ENCODE data around the gene PNPO.
"Not testable (repeated sequence)": the region's sequence is repeated elsewhere in the genome, so short reads cannot be mapped to it uniquely, and the experiment has no call there.

Gene PNPO

GRCh38 chr17:47906443-47906842 is 34.9 kb upstream of the PNPO start:
- DNase-seq, result no peak
- ATAC-seq (replicated peaks), result no peak
- H3K27ac Mint-ChIP-seq, result peak overlapping the region in 1 of 2 donors; percentile 33
- peaks cover 18% of the 10 kb centered on the region for H3K36me3 Mint-ChIP-seq (ENCODE audit: insufficient read depth)
- no peaks in the 10 kb centered on the region for H3K27me3 Mint-ChIP-seq
- H3K4me3 Mint-ChIP-seq, result no peak overlapping the region
- no peaks in the 10 kb centered on the region for H3K9me3 Mint-ChIP-seq
- peaks cover 29 to 42% of the 10 kb centered on the region in 2 donors for H3K4me1 Mint-ChIP-seq (ENCODE audit: low read depth in 2 of 2)

DNA sequence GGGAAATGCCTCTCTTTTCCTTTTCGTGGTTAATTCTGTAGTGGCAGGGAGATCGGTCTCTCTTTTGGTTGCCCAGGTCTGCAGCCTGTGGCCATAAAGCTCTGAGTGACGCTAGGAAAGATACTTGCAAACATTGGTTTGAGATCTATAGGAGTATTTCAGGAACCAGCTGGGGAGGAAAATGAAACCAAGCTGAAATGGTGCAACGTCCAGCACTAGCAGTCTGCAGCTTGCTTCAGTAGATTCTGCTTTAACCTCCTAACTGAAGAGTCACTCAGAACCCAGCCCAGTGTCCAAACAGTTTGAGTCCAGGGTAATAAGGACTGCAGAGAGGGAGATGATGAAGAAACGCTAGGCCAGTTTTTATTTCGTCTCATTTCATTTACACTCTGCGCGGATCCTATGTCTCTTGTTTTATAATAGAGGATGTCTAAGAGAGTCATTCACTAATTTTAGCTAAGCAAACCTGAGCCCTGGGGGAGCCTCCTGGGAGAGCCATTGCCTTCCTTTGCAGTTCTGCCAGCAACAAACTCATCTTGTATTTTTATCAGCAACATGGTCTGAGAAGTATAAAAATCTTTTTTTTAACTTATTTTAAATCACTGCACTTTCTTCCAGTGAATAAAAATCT is 33.3 kb upstream of the PNPO start:
- Mint-ChIP-seq H3K27ac (peak overlapping the region in 1 of 2 donors; percentile 72), H3K4me1 (ENCODE audit: low read depth in 2 of 2) (peaks cover 22 to 31% of the 10 kb centered on the region in 2 donors), H3K27me3 (no peaks in the 10 kb centered on the region), H3K9me3 (no peaks in the 10 kb centered on the region), H3K4me3 (no peak overlapping the region), H3K36me3 (ENCODE audit: insufficient read depth) (peaks cover 17% of the 10 kb centered on the region)
- no peak for ATAC-seq (replicated peaks)
- no peak for DNase-seq

DNA sequence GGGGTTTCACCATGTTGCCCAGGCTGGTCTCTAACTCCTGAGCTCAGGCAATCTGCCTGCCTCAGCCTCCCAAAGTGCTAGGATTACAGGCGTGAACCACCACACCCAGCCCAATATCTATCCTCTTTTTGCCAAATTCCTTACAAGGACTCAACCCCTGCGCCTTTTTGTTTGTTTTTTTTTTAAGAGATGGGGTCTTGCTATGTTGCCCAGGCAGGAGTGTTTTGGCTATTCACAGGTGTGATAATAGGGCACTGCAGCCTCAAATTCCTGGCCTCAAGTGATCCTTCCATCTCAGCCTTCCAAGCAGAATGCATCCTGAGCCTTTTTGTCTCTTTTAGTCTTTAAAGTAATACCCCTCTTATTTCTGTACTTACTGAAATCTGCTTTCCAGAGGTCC is 28.3 kb upstream of the PNPO start:
- Mint-ChIP-seq H3K4me3 (no peak overlapping the region), H3K4me1 (ENCODE audit: low read depth in 2 of 2) (peaks cover 5 to 15% of the 10 kb centered on the region in 2 donors), H3K9me3 (no peaks in the 10 kb centered on the region), H3K27ac (peak overlapping the region; percentile 46 to 86), H3K27me3 (no peaks in the 10 kb centered on the region), H3K36me3 (ENCODE audit: insufficient read depth) (peaks cover 18% of the 10 kb centered on the region)
- ATAC-seq (replicated peaks), result no peak
- no peak for DNase-seq

DNA sequence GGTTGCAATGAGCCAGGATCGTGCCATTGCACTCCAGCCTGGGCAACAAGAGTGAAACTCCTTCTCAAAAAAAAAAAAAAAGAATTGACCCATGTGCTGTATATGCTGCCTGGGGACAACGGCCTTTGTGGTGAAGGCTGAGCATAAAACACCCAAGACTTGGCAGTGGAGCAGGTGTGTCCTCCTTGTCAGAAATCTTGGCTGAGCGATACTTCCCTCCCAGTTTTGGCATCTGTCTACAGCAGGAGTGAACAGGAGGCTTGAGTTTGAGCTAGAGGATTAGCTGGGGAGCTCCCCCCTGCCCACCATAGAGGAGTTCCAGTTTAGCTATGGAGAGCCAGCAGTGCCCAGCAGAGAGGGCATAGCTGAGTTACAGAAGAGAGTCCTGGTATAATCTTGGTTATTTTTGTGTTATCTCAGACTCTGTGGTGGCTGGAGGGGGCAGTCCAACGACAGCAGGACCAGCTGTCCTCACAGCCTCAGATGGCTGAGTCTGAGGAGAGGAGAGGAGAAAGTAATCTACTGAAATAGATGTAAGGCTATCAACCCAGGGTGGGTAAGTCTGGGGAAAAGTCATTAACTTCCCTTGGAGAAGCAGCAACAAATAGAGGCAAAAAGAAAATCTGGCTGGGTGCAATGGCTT is 26.9 kb upstream of the PNPO start:
- peaks cover 5 to 7% of the 10 kb centered on the region in 2 donors for H3K4me1 Mint-ChIP-seq (ENCODE audit: low read depth in 2 of 2)
- no peak for ATAC-seq (replicated peaks)
- peak overlapping the region; percentile 86 to 91 for H3K27ac Mint-ChIP-seq
- no peaks in the 10 kb centered on the region for H3K27me3 Mint-ChIP-seq
- H3K36me3 Mint-ChIP-seq (ENCODE audit: insufficient read depth), result peaks cover 18% of the 10 kb centered on the region
- no peak overlapping the region for H3K4me3 Mint-ChIP-seq
- no peaks in the 10 kb centered on the region for H3K9me3 Mint-ChIP-seq
- DNase-seq, result no peak

- H3K4me1 Mint-ChIP-seq (ENCODE audit: low read depth in 2 of 2), result peaks cover 4 to 6% of the 10 kb centered on the region in 2 donors
- peak overlapping the region; percentile 16 to 55 for H3K27ac Mint-ChIP-seq
- ATAC-seq (replicated peaks) (no peak), DNase-seq (no peak)
- H3K9me3 Mint-ChIP-seq, result no peaks in the 10 kb centered on the region
- no peak overlapping the region for H3K4me3 Mint-ChIP-seq
- peaks cover 30% of the 10 kb centered on the region for H3K36me3 Mint-ChIP-seq (ENCODE audit: insufficient read depth)
- H3K27me3 Mint-ChIP-seq, result no peaks in the 10 kb centered on the region
Measured at GRCh38 chr17:47915776-47916398, 25.5 kb upstream of the PNPO start.

DNA sequence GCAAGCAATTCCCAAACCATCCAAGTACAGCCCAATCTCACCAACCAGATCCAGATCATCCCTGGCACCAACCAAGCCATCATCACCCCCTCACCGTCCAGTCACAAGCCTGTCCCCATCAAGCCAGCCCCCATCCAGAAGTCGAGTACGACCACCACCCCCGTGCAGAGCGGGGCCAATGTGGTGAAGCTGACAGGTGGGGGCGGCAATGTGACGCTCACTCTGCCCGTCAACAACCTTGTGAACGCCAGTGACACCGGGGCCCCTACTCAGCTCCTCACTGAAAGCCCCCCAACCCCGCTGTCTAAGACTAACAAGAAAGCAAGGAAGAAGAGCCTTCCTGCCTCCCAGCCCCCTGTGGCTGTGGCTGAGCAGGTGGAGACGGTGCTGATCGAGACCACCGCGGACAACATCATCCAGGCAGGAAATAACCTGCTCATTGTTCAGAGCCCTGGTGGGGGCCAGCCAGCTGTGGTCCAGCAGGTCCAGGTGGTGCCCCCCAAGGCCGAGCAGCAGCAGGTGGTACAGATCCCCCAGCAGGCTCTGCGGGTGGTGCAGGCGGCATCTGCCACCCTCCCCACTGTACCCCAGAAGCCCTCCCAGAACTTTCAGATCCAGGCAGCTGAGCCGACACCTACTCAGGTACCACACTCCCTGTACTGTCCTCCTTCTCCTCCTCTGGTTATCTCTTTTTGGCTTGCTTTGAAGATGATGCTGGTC is 24.7 kb upstream of the PNPO start:
- DNase-seq (no peak), ATAC-seq (replicated peaks) (no peak)
- Mint-ChIP-seq H3K27me3 (no peaks in the 10 kb centered on the region), H3K9me3 (no peaks in the 10 kb centered on the region), H3K36me3 (ENCODE audit: insufficient read depth) (peaks cover 30% of the 10 kb centered on the region), H3K4me1 (ENCODE audit: low read depth in 2 of 2) (peaks cover 4 to 7% of the 10 kb centered on the region in 2 donors), H3K4me3 (no peak overlapping the region), H3K27ac (peak overlapping the region; percentile 60 to 77)

GRCh38 chr17:47917581-47917980 is 23.8 kb upstream of the PNPO start:
- Mint-ChIP-seq H3K27ac (peak overlapping the region; percentile 60 to 77), H3K9me3 (no peaks in the 10 kb centered on the region), H3K36me3 (ENCODE audit: insufficient read depth) (peaks cover 28% of the 10 kb centered on the region), H3K4me1 (ENCODE audit: low read depth in 2 of 2) (peaks cover 6 to 11% of the 10 kb centered on the region in 2 donors), H3K4me3 (no peak overlapping the region), H3K27me3 (no peaks in the 10 kb centered on the region)
- ATAC-seq (replicated peaks) (no peak), DNase-seq (no peak)

GRCh38 chr17:47918006-47918405 is 23.4 kb upstream of the PNPO start:
- Mint-ChIP-seq H3K4me3 (no peak overlapping the region), H3K36me3 (ENCODE audit: insufficient read depth) (peaks cover 32% of the 10 kb centered on the region), H3K9me3 (no peaks in the 10 kb centered on the region), H3K27ac (peak overlapping the region; percentile 60 to 77), H3K4me1 (ENCODE audit: low read depth in 2 of 2) (peaks cover 6 to 11% of the 10 kb centered on the region in 2 donors), H3K27me3 (no peaks in the 10 kb centered on the region)
- ATAC-seq (replicated peaks) (peak; percentile 26), DNase-seq (no peak)

DNA sequence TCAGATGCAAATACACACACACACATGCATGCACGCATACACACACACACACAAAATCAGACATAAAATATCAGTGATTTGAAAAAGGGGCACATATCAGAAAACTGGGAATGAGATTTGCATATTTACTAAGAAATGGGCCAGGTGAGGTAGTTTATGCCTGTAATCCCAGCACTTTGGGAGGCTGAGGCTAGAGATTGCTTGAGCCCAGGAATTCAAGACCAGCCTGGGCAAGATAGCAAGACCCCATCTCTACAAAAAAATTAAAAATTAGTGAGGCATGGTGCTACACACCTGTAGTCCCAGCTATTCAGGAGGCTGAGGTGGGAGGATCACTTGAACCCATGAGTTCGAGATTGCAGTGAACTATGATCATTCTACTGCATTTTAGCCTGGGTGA is 22.4 kb upstream of the PNPO start:
- ATAC-seq (replicated peaks) (no peak), DNase-seq (no peak)
- no peak overlapping the region for H3K4me3 Mint-ChIP-seq
- no peaks in the 10 kb centered on the region for H3K27me3 Mint-ChIP-seq
- H3K27ac Mint-ChIP-seq, result peak overlapping the region in 1 of 2 donors; percentile 77
- H3K9me3 Mint-ChIP-seq, result no peaks in the 10 kb centered on the region
- H3K4me1 Mint-ChIP-seq (ENCODE audit: low read depth in 2 of 2), result peaks cover 6 to 11% of the 10 kb centered on the region in 2 donors
- peaks cover 42% of the 10 kb centered on the region for H3K36me3 Mint-ChIP-seq (ENCODE audit: insufficient read depth)

- DNase-seq; H3K4me3 Mint-ChIP-seq; H3K9me3 Mint-ChIP-seq; H3K27me3 Mint-ChIP-seq; ATAC-seq (replicated peaks): not testable (repeated sequence)
- Mint-ChIP-seq H3K27ac (peak overlapping the region; percentile 1 to 44), H3K36me3 (ENCODE audit: insufficient read depth) (peaks cover 49% of the 10 kb centered on the region), H3K4me1 (ENCODE audit: low read depth in 2 of 2) (peaks cover 4 to 11% of the 10 kb centered on the region in 2 donors)
Measured at GRCh38 chr17:47919889-47920288, 21.5 kb upstream of the PNPO start.

DNA sequence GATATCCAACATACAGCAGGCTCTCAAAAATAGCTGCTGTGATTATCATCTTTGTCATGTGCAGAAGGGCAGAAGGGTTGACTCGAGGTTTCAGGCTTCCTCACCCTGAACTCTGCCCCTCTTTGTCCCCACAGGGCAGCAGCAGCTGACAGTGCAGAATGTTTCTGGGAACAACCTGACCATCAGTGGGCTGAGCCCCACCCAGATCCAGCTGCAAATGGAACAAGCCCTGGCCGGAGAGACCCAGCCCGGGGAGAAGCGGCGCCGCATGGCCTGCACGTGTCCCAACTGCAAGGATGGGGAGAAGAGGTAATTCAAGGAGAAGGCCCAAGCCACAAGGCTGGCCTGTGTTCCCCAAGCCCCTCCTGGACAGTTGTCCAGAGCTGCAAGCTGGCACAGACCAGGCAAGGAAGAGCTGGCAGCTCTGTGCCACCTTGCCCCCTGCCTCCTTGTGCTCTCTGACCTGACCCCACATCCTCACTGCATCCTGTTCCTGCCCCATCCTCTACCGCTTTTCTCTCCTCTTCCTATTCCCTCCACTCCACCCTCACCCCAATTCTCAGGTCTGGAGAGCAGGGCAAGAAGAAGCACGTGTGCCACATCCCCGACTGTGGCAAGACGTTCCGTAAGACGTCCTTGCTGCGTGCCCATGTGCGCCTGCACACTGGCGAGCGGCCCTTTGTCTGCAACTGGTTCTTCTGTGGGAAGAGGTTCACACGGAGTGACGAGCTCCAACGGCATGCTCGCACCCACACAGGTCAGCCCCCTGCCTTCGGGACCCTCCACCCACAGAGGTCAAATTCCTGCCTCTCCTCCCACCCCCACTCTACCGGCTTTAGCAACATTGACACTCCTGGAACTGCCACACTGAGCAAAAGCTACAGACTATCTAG is 16.3 kb upstream of the PNPO start:
- Mint-ChIP-seq H3K4me3 (no peak overlapping the region), H3K27ac (no peak overlapping the region), H3K4me1 (ENCODE audit: low read depth in 2 of 2) (peaks cover 2 to 8% of the 10 kb centered on the region in 2 donors), H3K27me3 (no peaks in the 10 kb centered on the region), H3K36me3 (ENCODE audit: insufficient read depth) (peaks cover 64% of the 10 kb centered on the region), H3K9me3 (no peaks in the 10 kb centered on the region)
- DNase-seq (no peak), ATAC-seq (replicated peaks) (no peak)

DNA sequence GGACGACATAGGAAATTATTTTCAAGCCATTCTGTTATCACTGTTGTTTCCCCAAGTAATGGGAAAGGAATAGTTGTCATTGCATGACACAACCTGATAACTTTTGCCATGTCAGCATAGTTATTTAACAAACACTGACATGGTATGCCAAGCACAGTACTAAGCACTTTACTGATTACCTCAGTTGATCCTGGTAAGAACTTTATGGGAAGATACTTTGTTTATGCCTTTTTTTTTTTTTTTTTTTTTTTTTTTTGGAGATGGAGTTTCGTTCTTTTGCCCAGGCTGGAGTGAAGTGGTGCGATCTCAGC is 15.7 kb upstream of the PNPO start:
- no peaks in the 10 kb centered on the region for H3K9me3 Mint-ChIP-seq
- H3K4me1 Mint-ChIP-seq (ENCODE audit: low read depth in 2 of 2), result peaks cover 2 to 7% of the 10 kb centered on the region in 2 donors
- H3K27me3 Mint-ChIP-seq, result no peaks in the 10 kb centered on the region
- H3K27ac Mint-ChIP-seq, result no peak overlapping the region
- ATAC-seq (replicated peaks) (no peak), DNase-seq (no peak)
- H3K4me3 Mint-ChIP-seq, result no peak overlapping the region
- H3K36me3 Mint-ChIP-seq (ENCODE audit: insufficient read depth), result peaks cover 58% of the 10 kb centered on the region

Measured in effector memory CD8-positive, alpha-beta T cell (primary cell).